Measurements from ENCODE around the gene NHS.

Gene NHS

GRCh38 chrX:17595456-17596035 lies 220.5 kb downstream of the NHS start:
- peak; percentile 11 for DNase-seq

GRCh38 chrX:17596061-17596460 lies 221.1 kb downstream of the NHS start:
- DNase-seq, result no peak

GRCh38 chrX:17596546-17597205 lies 221.7 kb downstream of the NHS start:
- no peak for DNase-seq

- DNase-seq, result no peak
Observed at GRCh38 chrX:17597327-17597726, 222.3 kb downstream of the NHS start.

- DNase-seq, result no peak
Observed at GRCh38 chrX:17597836-17598439, 222.9 kb downstream of the NHS start.

- DNase-seq, result no peak
Observed at GRCh38 chrX:17601441-17602200, 226.6 kb downstream of the NHS start.

- DNase-seq, result no peak
Observed at GRCh38 chrX:17602245-17602644, 227.2 kb downstream of the NHS start.

- no peak for DNase-seq
Observed at GRCh38 chrX:17603196-17603595, 228.2 kb downstream of the NHS start.

- DNase-seq, result no peak
Observed at GRCh38 chrX:17605676-17606075, 230.7 kb downstream of the NHS start.

- DNase-seq, result no peak
Observed at GRCh38 chrX:17606231-17606630, 231.2 kb downstream of the NHS start.

- DNase-seq, result no peak
Observed at GRCh38 chrX:17608888-17609287, 233.9 kb downstream of the NHS start.

GRCh38 chrX:17610788-17611187 lies 235.8 kb downstream of the NHS start:
- no peak for DNase-seq

- peak; percentile 28 for DNase-seq
Observed at GRCh38 chrX:17613979-17614588, 239.1 kb downstream of the NHS start.

GRCh38 chrX:17616936-17617335 lies 241.9 kb downstream of the NHS start:
- DNase-seq, result no peak

GRCh38 chrX:17617806-17618205 lies 242.8 kb downstream of the NHS start:
- DNase-seq, result no peak

GRCh38 chrX:17621566-17622270 lies 246.7 kb downstream of the NHS start:
- no peak for DNase-seq

GRCh38 chrX:17622331-17622730 lies 247.3 kb downstream of the NHS start:
- no peak for DNase-seq

- no peak for DNase-seq
Observed at GRCh38 chrX:17623750-17624149, 248.8 kb downstream of the NHS start.

GRCh38 chrX:17627026-17627425 lies 252.0 kb downstream of the NHS start:
- DNase-seq, result no peak

GRCh38 chrX:17628976-17629375 lies 254.0 kb downstream of the NHS start:
- no peak for DNase-seq

- no peak for DNase-seq
Observed at GRCh38 chrX:17629519-17629918, 254.5 kb downstream of the NHS start.

GRCh38 chrX:17631647-17632046 lies 256.6 kb downstream of the NHS start:
- DNase-seq, result no peak

GRCh38 chrX:17632942-17633341 lies 257.9 kb downstream of the NHS start:
- DNase-seq, result no peak

All from MV-4-11 (cell line).